GM23248 (cell line): Measurements from ENCODE around the gene AQP9.

ENCODE experiments used
- EZH2 ChIP-seq: fragments of 200-600 bp; sonication (generic); IDR thresholded peaks from 2 replicates; pipeline ENCODE4 v1.6.1; 2018; ENCODE audit warnings: antibody characterized with exemption, mild to moderate bottlenecking; ENCODE audit not compliant: insufficient read depth, poor library complexity, severe bottlenecking
- EZH2phosphoT487 ChIP-seq: fragments of 200-600 bp; sonication (generic); IDR thresholded peaks from 2 replicates; pipeline ENCODE4 v1.6.1; 2018; ENCODE audit warnings: antibody characterized with exemption, moderate library complexity, mild to moderate bottlenecking, low read depth; ENCODE audit not compliant: insufficient read depth

GRCh38 chr15:58185439-58185838 lies 47.3 kb downstream of the AQP9 start:
- no peak for TF ChIP-seq EZH2phosphoT487
- no peak for TF ChIP-seq EZH2
